Neuron (in vitro differentiated cells): Measurements from ENCODE around the gene PIKFYVE.
"Not testable (repeated sequence)": the region's sequence is repeated elsewhere in the genome, so short reads cannot be mapped to it uniquely, and the experiment has no call there.

Experiments
- H2AFZ ChIP-seq: one replicate; pipeline ENCODE4 v1.6.1; 2013; ENCODE audit warnings: low read depth, mild to moderate bottlenecking, inconsistent platforms, low read length, moderate library complexity
- H3K27me3 ChIP-seq: one replicate; pipeline ENCODE4 v1.6.1; 2013; ENCODE audit warnings: low read length; ENCODE audit not compliant: insufficient read depth
- H3K36me3 ChIP-seq: one replicate; pipeline ENCODE4 v1.6.1; 2013; ENCODE audit warnings: low read length; ENCODE audit not compliant: insufficient read depth
- H3K4me1 ChIP-seq: one replicate; pipeline ENCODE4 v1.6.1; 2013; ENCODE audit warnings: low read length; ENCODE audit not compliant: insufficient read depth
- H3K4me3 ChIP-seq: 2 replicates; pipeline ENCODE4 v1.5.1; 2013; ENCODE audit warnings: mild to moderate bottlenecking, low read length, moderate library complexity
- H3K9me3 ChIP-seq: one replicate; pipeline ENCODE4 v1.6.1; 2013; ENCODE audit warnings: low read length

PIKFYVE gene

DNA sequence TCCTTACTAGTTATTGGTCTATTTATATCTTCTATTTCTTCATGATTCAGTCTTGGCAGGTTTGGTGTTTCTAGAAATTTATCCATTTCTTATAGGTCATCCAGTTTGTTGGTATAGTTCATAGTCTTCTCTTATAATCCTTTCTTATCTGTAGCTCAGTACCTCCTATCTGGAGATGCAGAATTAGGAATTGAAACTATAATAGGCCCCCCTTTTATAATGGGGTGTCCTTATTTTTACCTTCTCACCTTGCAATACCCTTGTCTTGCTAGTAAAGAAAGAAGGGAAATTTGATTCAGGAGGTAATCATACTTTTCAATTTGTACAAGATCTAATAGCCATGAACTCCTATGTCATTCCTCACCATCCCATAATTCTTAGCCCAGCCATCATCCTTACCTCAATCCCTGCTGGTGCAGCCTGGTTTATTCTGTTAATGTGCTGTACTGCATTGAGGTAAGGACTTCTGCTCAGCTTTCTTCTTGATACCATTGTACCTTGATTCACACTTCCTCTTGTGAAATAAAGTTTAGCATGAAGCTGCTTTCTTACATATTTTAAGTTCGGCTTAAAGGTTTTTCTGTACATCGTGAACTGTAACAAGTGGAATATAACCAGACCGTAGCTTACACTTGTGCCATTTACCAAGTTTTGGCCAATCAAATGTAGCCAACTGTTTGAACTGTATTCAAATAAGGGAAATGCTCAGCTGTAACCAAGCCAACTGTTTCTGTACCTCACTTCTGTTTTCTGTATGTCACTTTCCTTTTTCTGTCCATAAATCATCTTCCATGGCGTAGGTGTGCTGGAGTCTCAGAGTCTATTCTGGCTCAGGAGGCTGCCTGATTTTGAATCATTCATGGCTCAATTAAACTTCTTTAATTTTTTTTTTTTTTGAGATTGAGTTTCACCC is 100.4 kb downstream of the PIKFYVE start:
- peaks cover 4% of the 10 kb centered on the region for H3K9me3 ChIP-seq
- H3K4me3 ChIP-seq, result no peak overlapping the region
- H3K36me3 ChIP-seq, result no peaks in the 10 kb centered on the region
- H3K4me1 ChIP-seq, result peaks cover 11% of the 10 kb centered on the region
- H3K27me3 ChIP-seq, result no peaks in the 10 kb centered on the region
- no peak overlapping the region for H2AFZ ChIP-seq

DNA sequence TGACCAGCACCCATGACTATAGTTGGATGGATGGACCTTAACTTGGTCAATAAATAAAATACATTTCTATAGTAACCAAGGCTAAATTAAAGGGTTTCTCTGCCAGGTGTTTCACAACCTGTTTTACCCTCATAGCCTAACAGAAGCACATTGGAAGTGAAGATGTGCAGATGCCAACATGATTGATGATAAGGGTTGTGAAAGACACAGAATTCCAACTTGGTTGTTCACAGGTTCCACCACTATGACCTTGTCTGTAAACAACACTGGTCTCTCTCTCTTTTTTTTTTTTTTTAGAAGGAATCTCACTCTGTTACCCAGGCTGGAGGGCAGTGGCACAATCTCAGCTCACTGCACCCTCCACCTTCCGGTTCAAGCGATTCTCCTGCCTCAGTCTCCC is 103.0 kb downstream of the PIKFYVE start:
- Histone ChIP-seq H3K9me3 (peaks cover 4% of the 10 kb centered on the region), H3K4me1 (peaks cover 3% of the 10 kb centered on the region), H2AFZ (no peak overlapping the region), H3K27me3 (no peaks in the 10 kb centered on the region), H3K4me3 (no peak overlapping the region), H3K36me3 (no peaks in the 10 kb centered on the region)

DNA sequence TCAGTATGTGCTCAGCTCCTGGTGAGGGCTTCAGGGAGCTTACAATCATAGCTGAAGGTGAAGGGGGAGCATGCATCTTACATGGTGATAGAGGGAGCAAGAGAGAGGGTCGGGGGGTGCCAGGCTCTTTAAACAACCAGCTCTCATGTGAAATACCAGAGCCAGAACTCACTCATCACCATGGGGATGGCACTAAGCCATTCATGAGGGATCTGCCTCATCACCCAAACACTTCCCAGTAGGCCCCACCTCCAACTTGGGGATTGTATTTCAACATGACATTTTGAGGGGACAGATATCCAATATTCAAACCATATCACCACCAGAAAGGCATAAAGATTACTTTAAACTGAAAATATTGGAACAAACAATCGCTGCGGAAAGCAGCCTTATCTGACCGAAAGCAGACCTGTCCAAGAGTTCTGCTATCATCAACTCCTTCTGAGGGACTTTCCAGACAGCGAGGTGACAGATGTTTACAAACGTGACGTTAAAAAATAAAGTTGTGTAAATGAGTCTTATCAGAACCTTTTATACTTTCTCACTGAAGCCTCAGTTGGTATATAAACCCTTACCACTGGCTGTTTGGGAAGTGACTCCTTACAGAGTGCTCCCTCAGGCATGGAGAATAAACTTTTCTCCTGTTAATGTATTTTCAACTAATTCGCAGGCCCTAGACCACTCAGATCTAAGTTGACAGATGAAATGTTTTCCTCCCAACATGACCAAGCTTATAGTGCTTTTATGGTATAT is 105.0 kb downstream of the PIKFYVE start:
- no peak overlapping the region for H3K4me3 ChIP-seq
- peaks cover 11% of the 10 kb centered on the region for H3K4me1 ChIP-seq
- no peak overlapping the region for H2AFZ ChIP-seq
- peaks cover 2% of the 10 kb centered on the region for H3K9me3 ChIP-seq
- no peaks in the 10 kb centered on the region for H3K36me3 ChIP-seq
- no peaks in the 10 kb centered on the region for H3K27me3 ChIP-seq

DNA sequence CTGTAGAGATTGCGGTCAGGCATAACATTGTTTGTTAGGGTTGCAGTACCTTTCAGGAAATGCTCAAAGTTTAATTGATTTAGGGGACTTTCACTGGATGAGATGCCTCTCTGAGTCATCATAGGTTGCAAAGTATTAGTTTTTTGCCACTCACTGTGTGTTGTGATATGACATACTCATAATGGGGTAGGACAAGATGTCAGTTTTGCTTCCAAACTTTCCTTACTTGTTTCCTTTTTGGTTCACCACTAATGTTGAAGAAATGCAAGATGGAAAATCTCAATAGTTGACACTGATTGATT is 105.5 kb downstream of the PIKFYVE start:
- H3K4me1 ChIP-seq, result peaks cover 14% of the 10 kb centered on the region
- peaks cover 2% of the 10 kb centered on the region for H3K9me3 ChIP-seq
- H2AFZ ChIP-seq, result no peak overlapping the region
- no peaks in the 10 kb centered on the region for H3K36me3 ChIP-seq
- H3K4me3 ChIP-seq, result no peak overlapping the region
- no peaks in the 10 kb centered on the region for H3K27me3 ChIP-seq

DNA sequence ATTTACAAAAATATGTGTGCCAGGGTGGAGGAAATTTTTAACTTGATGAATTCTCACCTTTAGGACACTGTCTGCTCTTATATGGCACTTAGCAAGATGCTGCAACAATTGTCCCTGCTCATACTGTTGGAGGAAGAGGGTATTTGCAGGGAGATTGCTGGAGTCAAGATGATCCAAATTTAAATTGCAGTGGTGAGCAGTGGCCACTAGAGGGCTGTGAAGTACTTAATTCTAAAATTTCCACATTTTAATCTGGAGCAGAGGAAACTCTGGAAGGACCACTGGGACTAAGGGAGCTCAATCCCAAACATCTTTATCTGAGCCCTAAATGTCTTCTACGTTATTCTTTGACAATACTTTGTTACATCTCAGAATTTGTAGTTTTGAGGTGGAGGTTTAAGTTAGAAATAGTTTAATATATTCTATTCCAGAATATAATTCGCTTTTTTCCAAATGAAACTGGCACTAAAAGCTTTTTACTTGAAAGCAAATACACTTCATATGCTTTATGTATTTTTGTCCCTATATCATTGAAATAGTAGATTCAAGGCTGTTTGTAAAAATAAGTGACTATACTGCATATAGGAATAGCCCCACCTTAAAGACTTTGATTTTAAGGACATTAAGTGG is 107.5 kb downstream of the PIKFYVE start:
- Histone ChIP-seq H2AFZ (no peak overlapping the region), H3K4me1 (peaks cover 14% of the 10 kb centered on the region), H3K36me3 (no peaks in the 10 kb centered on the region), H3K9me3 (peaks cover 4% of the 10 kb centered on the region), H3K27me3 (no peaks in the 10 kb centered on the region), H3K4me3 (no peak overlapping the region)

DNA sequence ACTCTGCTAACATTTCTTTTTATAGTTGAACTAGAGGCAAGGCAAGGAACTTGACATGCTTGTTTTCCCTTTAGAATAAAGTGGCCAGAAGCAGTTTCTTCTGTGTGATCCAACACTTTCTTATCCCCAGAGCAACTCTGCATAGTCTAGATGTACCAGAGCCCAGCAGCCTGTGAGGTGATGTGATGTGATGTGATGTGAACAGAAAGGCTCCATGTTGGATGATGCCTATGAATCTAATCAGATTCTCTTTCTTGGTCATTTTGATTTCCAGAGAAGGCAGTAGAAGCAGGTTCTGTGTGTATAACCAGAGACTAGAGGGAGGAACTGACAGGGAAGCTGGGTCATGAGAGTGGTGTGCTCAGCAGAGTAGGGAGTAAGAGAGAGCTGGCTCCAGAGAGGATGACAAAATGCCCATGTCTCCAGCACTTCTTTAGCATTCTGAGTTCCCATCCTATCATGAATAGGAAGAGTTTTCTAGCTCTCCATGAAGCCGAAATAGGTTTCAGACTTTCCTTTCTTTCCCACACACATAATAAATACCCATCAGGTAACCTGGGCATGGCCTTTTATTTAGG is 109.5 kb downstream of the PIKFYVE start:
- no peak overlapping the region for H2AFZ ChIP-seq
- H3K4me3 ChIP-seq, result no peak overlapping the region
- H3K27me3 ChIP-seq, result no peaks in the 10 kb centered on the region
- no peaks in the 10 kb centered on the region for H3K36me3 ChIP-seq
- H3K9me3 ChIP-seq, result peaks cover 2% of the 10 kb centered on the region
- peaks cover 14% of the 10 kb centered on the region for H3K4me1 ChIP-seq

DNA sequence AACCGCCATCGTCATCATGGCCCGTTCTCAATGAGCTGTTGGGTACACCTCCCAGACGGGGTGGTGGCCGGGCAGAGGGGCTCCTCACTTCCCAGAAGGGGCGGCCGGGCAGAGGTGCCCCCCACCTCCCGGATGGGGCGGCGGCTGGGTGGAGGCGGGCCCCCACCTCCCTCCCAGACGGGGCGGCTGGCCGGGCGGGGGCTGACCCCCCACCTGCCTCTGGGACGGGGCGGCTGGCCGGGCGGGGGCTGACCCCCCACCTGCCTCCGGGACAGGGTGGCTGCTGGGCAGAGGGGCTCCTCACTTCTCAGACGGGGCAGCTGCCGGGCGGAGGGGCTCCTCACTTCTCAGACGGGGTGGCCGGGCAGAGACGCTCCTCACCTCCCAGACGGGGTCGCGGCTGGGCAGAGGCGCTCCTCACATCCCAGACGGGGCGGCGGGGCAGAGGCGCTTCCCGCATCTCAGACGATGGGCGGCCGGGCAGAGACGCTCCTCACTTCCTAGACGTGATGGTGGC is 111.3 kb downstream of the PIKFYVE start:
- H3K4me1 ChIP-seq, result peaks cover 11% of the 10 kb centered on the region
- not testable (repeated sequence) for H2AFZ ChIP-seq, H3K4me3 ChIP-seq, H3K27me3 ChIP-seq, H3K9me3 ChIP-seq, H3K36me3 ChIP-seq

DNA sequence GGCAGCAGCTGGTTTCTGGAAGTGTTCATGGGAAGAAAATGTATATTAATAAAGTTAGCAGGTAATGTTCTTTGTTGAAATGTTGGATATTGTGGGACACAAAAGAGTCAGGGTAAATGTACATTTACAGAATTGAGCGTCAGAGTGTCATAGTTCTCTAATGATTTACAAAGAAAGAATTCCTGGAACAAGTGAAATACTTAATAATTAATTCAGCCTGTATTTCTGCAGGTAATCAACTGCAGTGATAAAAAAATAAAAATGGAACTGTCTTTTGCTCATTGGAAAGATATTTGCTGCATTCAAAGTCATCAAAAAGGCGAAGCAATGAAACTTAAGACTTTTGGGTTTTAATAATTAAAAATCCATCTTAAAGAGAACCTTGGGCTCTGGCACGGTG is 113.1 kb downstream of the PIKFYVE start:
- Histone ChIP-seq H3K4me1 (peaks cover 11% of the 10 kb centered on the region), H3K27me3 (no peaks in the 10 kb centered on the region), H2AFZ (no peak overlapping the region), H3K36me3 (no peaks in the 10 kb centered on the region), H3K4me3 (no peak overlapping the region), H3K9me3 (peaks cover 2% of the 10 kb centered on the region)

DNA sequence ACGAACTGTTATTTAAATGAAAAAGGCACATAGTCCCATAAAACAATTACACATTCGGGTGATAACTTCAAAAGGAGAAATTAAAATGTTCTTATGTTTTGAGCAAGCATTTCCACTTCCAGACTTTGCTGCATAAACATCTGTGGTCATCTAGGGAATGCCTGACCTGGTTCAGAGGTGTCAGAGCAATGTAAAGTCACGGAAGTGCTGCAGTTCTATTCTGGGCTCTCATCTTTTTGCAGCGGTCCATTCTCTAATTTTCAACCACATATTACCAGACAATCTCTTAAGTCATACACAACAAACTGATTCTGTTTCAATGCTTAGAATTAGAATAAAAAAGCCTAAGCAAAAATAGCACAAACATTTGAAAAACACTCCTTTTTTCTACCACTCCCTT is 118.6 kb downstream of the PIKFYVE start:
- H3K4me3 ChIP-seq, result no peak overlapping the region
- H3K27me3 ChIP-seq, result no peaks in the 10 kb centered on the region
- no peaks in the 10 kb centered on the region for H3K36me3 ChIP-seq
- no peaks in the 10 kb centered on the region for H3K9me3 ChIP-seq
- H2AFZ ChIP-seq, result no peak overlapping the region
- no peaks in the 10 kb centered on the region for H3K4me1 ChIP-seq

DNA sequence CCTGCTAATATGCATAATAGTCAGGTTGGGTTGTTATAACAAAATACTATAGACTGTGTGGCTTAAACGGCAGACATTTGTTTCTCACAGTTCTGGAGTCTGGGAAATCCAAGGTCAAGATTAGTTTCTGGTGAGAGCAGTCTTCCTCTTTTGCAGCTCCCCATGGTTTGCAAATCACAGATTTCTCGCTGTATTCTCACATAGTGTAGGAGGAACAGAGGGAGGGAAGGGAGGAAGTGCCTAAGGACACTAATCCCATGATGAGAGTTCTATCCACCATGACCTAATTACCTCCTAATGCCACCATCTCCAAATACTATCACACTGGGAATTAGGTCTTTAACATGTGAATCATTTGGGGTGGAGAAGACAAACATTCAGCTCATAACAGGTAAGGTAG is 120.5 kb downstream of the PIKFYVE start:
- H3K36me3 ChIP-seq, result no peaks in the 10 kb centered on the region
- H3K9me3 ChIP-seq, result no peaks in the 10 kb centered on the region
- no peak overlapping the region for H2AFZ ChIP-seq
- no peaks in the 10 kb centered on the region for H3K4me1 ChIP-seq
- H3K27me3 ChIP-seq, result no peaks in the 10 kb centered on the region
- no peak overlapping the region for H3K4me3 ChIP-seq

DNA sequence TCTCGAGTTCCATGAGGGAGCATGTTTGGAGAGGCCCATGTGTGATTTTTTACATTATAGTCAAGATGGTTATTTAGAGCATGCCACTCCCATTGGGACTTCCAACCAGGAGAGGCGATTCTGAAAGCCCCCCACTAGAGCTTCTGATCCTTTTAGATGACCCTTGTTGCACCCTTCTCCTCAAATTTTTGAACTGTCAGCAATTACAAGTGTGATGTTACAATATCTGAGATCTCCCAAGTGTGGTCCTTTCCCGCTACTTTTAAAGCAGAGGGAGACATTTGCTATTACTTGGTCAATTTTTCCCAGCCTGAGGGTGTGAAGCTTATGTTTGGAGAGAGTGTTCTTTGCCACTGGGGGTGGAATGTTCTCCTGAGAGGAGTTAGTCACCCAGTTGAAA is 123.9 kb downstream of the PIKFYVE start:
- H3K36me3 ChIP-seq, result no peaks in the 10 kb centered on the region
- H3K4me3 ChIP-seq, result no peak overlapping the region
- H3K4me1 ChIP-seq, result no peaks in the 10 kb centered on the region
- H3K27me3 ChIP-seq, result no peaks in the 10 kb centered on the region
- H2AFZ ChIP-seq, result no peak overlapping the region
- H3K9me3 ChIP-seq, result peaks cover 10% of the 10 kb centered on the region

DNA sequence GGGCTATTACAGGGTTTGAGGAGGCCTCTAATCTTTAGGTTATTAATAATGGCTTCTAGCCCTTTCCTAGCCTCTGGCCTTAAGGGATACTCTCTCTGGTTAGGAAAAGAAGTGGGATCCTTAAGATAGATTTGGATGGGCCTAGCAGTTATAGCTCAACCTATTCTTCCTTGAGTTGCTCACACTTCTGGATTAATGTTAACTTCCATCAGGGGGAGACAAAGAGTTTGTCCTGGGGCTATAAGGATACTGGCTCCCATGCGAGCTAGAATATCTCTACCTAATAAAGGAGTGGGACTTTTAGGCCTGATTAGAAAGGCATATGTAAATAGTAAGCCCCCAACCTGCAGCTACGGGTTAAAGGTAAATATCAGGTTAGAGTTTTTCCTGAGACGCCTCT is 126.2 kb downstream of the PIKFYVE start:
- H3K27me3 ChIP-seq, result no peaks in the 10 kb centered on the region
- no peaks in the 10 kb centered on the region for H3K4me1 ChIP-seq
- no peaks in the 10 kb centered on the region for H3K36me3 ChIP-seq
- peaks cover 10% of the 10 kb centered on the region for H3K9me3 ChIP-seq
- no peak overlapping the region for H2AFZ ChIP-seq
- H3K4me3 ChIP-seq, result no peak overlapping the region

DNA sequence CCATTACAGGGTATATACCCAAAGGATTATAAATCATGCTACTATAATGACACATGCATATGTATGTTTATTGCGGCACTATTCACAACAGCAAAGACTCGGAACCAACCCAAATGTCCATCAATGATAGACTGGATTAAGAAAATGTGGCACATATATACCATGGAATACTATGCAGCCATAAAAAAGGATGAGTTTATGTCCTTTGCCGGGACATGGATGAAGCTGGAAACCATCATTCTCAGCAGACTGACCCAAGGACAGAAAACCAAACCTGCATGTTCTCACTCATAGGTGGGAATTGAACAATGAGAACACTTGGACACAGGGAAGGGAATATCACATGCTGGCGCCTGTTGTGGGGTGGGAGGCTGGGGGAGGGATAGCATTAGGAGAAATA is 130.7 kb downstream of the PIKFYVE start:
- not testable (repeated sequence) for H3K36me3 ChIP-seq, H3K27me3 ChIP-seq, H2AFZ ChIP-seq, H3K4me1 ChIP-seq, H3K4me3 ChIP-seq
- H3K9me3 ChIP-seq, result peaks cover 10% of the 10 kb centered on the region
